Right lobe of liver (tissue), 6 donors: ENCODE data around the gene MRPL53. TPM values are rescaled to one million over a fixed set of nuclear protein-coding genes. Genes with fewer than 3 reads are reported as not detected.
A peak's percentile ranks its signal among the peaks of the same experiment; 100 is the strongest.

ENCODE experiments used
- ATAC-seq, 4 donors: fragments of 200-7000 bp; cut with Tn5 transposase; one replicate each; pipeline ENCODE4 v1.9.1; 2020; ENCODE audit warnings: mild to moderate bottlenecking in 4 of 4, moderate library complexity in 4 of 4
- DNase-seq, 3 donors: peaks; one replicate each; pipeline ENCODE4 v3.0.0-alpha.2; 2020
- H3K27ac ChIP-seq, 3 donors: fragments of 200-600 bp; one replicate each; pipeline ENCODE4 v1.8.0; 2022
- H3K27me3 ChIP-seq, 2 donors: fragments of 200-600 bp; one replicate each; pipeline ENCODE4 v1.8.0; 2022
- H3K36me3 ChIP-seq, 4 donors: fragments of 200-600 bp; sonication (generic) in 1 of 4; one replicate each; pipeline versions ENCODE4 v1.5.1 to v1.8.0; 2017 to 2022; ENCODE audit warnings: control low read depth in 1 of 4
- H3K4me1 ChIP-seq, 4 donors: fragments of 200-600 bp; sonication (generic) in 1 of 4; one replicate each; pipeline versions ENCODE4 v1.5.1 to v1.8.0; 2017 to 2022; ENCODE audit warnings: control low read depth in 1 of 4
- H3K4me3 ChIP-seq, 3 donors: fragments of 200-600 bp; one replicate each; pipeline ENCODE4 v1.8.0; 2022
- H3K9me3 ChIP-seq, 4 donors: fragments of 200-600 bp; sonication (generic) in 1 of 4; one replicate each; pipeline versions ENCODE4 v1.5.1 to v1.8.0; 2017 to 2022; ENCODE audit warnings: control low read depth in 1 of 4
- POLR2A ChIP-seq: fragments of 450-650 bp; IDR thresholded peaks from one replicate; pipeline ENCODE4 v1.6.1; 2017; ENCODE audit warnings: antibody characterized with exemption, mild to moderate bottlenecking
- WGBS: methylation state at CpG from one replicate; pipeline ENCODE4 v1.1.6; 2018; ENCODE audit warnings: low coverage, low lambda C conversion rate; ENCODE audit not compliant: insufficient coverage; ENCODE audit errors: missing lambda C conversion rate; 5-methylcytosine and 5-hydroxymethylcytosine counted together
- intact Hi-C, 2 donors: fragments of 100-400 bp; cut with DNase I; formaldehyde crosslinking; loops; one replicate each; pipeline versions ENCODE4 v1.11.2 to v1.14.1; 2022
- total RNA-seq, 6 experiments: library from RNA; depleted of rRNA in 2 of 6; stranded (reverse); fragments of >200 nt in 2 of 6; fragmentation: NEBNext Ultra II Directional in 3 of 6; extraction: Animal tissue kit (Norgen Biotek cat#: 25700) in 3 of 6; gene quantifications; one replicate each; pipeline versions ENCODE4 v1.1.0 to v1.2.4, GENCODE V29; 2016 to 2023
- TF ChIP-seq, protein P1 (sequence below), 4 donors: fragments of 200-600 bp in 3 of 4; fragments of 450-650 bp in 1 of 4; IDR thresholded peaks; one replicate each; pipeline versions ENCODE4 v1.5.1 to v1.8.0; 2016 to 2022; ENCODE audit warnings: antibody characterized with exemption in 4 of 4, mild to moderate bottlenecking in 2 of 4
- donor health status: DM: no; HTN: yes; CAD: no.
- donor health status: DM: no; HTN: no; CAD: no.
- donor health status: DM: no; HTN: no; CAD: no.
- donor health status: DM: no; HTN: yes; CAD: no.
- donor health status: DM: no; HTN: yes; CAD: no.

Gene MRPL53
- total RNA-seq, 6 experiments from 2014 or later = 10.7 to 51.9 (median 42.6) TPM

GRCh38 chr2:74502147-74502719 is 29.8 kb upstream of the MRPL53 start:
- TF ChIP-seq, protein P1, sequence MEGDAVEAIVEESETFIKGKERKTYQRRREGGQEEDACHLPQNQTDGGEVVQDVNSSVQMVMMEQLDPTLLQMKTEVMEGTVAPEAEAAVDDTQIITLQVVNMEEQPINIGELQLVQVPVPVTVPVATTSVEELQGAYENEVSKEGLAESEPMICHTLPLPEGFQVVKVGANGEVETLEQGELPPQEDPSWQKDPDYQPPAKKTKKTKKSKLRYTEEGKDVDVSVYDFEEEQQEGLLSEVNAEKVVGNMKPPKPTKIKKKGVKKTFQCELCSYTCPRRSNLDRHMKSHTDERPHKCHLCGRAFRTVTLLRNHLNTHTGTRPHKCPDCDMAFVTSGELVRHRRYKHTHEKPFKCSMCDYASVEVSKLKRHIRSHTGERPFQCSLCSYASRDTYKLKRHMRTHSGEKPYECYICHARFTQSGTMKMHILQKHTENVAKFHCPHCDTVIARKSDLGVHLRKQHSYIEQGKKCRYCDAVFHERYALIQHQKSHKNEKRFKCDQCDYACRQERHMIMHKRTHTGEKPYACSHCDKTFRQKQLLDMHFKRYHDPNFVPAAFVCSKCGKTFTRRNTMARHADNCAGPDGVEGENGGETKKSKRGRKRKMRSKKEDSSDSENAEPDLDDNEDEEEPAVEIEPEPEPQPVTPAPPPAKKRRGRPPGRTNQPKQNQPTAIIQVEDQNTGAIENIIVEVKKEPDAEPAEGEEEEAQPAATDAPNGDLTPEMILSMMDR (IDR thresholded peaks at IDR 0.05) = no peak
- no peak for TF ChIP-seq POLR2A
- H3K36me3 ChIP-seq = no peaks in the 10 kb centered on the region
- no peaks in the 10 kb centered on the region for H3K9me3 ChIP-seq
- ATAC-seq (peak; percentile 54 to 69 (median 60)), DNase-seq (peak; percentile 73 to 87 (median 85))
- peak overlapping the region; percentile 60 to 84 (median 82) for H3K4me3 ChIP-seq
- intact Hi-C loops = no loop called here
- peak overlapping the region; percentile 66 to 93 (median 93) for H3K27ac ChIP-seq
- no peaks in the 10 kb centered on the region for H3K27me3 ChIP-seq
- 4% methylated on average over 20 of the region's 32 CpGs for WGBS
- peaks cover 0 to 71% (median 25%) of the 10 kb centered on the region in 4 donors for H3K4me1 ChIP-seq

DNA sequence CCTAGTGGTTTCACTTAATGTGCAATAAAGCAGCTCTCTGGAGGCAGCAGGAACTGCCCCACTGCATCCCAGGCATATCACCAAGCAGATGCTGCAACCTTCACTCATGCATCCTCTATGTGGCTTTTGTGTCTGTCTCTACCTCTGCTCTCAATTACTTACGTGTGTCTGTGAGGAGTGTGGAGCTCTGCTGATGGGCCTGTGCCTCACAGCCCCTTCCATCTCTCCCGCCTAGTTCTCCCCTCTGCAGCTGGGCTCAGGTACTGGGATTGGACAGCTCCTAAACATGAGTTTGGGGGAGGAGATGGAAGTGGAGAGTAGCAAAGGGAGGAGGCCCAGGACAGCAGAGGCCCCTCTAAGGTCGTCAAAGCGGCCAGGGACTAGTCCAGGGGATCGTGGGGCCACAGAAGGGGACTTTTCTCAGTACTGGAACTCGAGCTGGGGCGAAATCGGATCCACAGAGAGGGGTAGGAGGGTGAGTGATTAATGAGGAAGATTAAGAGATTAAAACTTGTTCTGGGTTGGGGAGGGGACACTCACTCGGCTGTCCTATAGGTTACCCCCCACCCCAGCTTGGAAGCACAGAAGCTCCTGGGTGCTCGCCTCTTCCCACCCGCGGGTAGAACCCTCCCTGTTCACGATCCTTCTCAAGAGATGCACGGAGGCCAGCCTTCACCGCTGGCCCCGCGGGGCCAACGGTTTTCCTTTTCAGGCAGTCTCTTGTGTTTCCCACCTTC is 29.0 kb upstream of the MRPL53 start:
- peak overlapping the region in 2 of 3 donors; percentile 93 for H3K27ac ChIP-seq
- no peak for DNase-seq
- peak overlapping the region; percentile 60 to 84 (median 82) for H3K4me3 ChIP-seq
- no peaks in the 10 kb centered on the region for H3K27me3 ChIP-seq
- H3K4me1 ChIP-seq = peaks cover 0 to 75% (median 25%) of the 10 kb centered on the region in 4 donors
- ATAC-seq = no peak
- TF ChIP-seq, protein P1 (IDR thresholded peaks at IDR 0.05) = no peak
- no peak for TF ChIP-seq POLR2A
- no peaks in the 10 kb centered on the region for H3K9me3 ChIP-seq
- intact Hi-C loops = no loop called here
- H3K36me3 ChIP-seq = no peaks in the 10 kb centered on the region
- WGBS = 39% methylated on average over 14 of the region's 18 CpGs

- intact Hi-C loops = no loop called here
- Histone ChIP-seq H3K4me1 (peaks cover 0 to 66% (median 20%) of the 10 kb centered on the region in 4 donors), H3K27ac (no peak overlapping the region), H3K36me3 (no peaks in the 10 kb centered on the region), H3K27me3 (no peaks in the 10 kb centered on the region), H3K4me3 (no peak overlapping the region), H3K9me3 (no peaks in the 10 kb centered on the region)
- TF ChIP-seq, protein P1 (IDR thresholded peaks at IDR 0.05) = no peak
- TF ChIP-seq POLR2A = no peak
- no peak for ATAC-seq
- DNase-seq = no peak
Observed at GRCh38 chr2:74500578-74500946, 28.1 kb upstream of the MRPL53 start.

- Histone ChIP-seq H3K36me3 (no peaks in the 10 kb centered on the region), H3K9me3 (no peaks in the 10 kb centered on the region), H3K4me1 (peaks cover 0 to 61% (median 18%) of the 10 kb centered on the region in 4 donors), H3K27ac (peak overlapping the region in 1 of 3 donors; percentile 66), H3K4me3 (peak overlapping the region in 2 of 3 donors; percentile 44 to 55), H3K27me3 (no peaks in the 10 kb centered on the region)
- WGBS = 51% methylated on average over 10 of the region's 15 CpGs
- TF ChIP-seq, protein P1 (IDR thresholded peaks at IDR 0.05) = no peak
- no peak for TF ChIP-seq POLR2A
- DNase-seq (no peak), ATAC-seq (no peak)
- intact Hi-C loops = no loop called here
Observed at GRCh38 chr2:74499940-74500577, 27.6 kb upstream of the MRPL53 start.
